H1 (cell line): ENCODE results near the gene ITPR1. TPM values are rescaled to one million over a fixed set of nuclear protein-coding genes. Genes with fewer than 3 reads are reported as not detected.

Experiments used
- CTCF ChIA-PET: fragments of 300-600 bp; sonication (Branson Sonifier 250); formaldehyde crosslinking; loops from one replicate; lab custom pipeline; 2021; ENCODE audit not compliant: partially characterized antibody; lab: Charles Lee
- POLR2A ChIA-PET: fragments of 300-600 bp; sonication (Branson Sonifier 250); formaldehyde crosslinking; loops from one replicate; lab custom pipeline; 2021; ENCODE audit warnings: inconsistent platforms; ENCODE audit not compliant: partially characterized antibody; lab: Charles Lee
- DNase-seq, 2 experiments: peaks; one replicate each; pipeline versions ENCODE4 v3.0.0 to v3.0.0-alpha.2; 2010 to 2022; ENCODE audit warnings: low spot score in 2 of 2, low read depth in 1 of 2, mixed read lengths in 1 of 2
- FAIRE-seq: peaks from 2 replicates; lab custom pipeline; 2011; peaks lifted over from hg19 to GRCh38; lab: Jason Lieb, UNC
- H2AFZ ChIP-seq: 2 replicates; pipeline ENCODE4 v1.8.1; 2012; ENCODE audit warnings: low read length, inconsistent platforms
- H2AK5ac ChIP-seq: 2 replicates; pipeline ENCODE4 v1.6.1; 2013; ENCODE audit warnings: low read depth, low read length
- H2BK120ac ChIP-seq: replicated peaks from 2 replicates; pipeline ENCODE3; 2013; ENCODE audit warnings: low read depth, low read length, inconsistent platforms
- H2BK12ac ChIP-seq: 2 replicates; pipeline ENCODE4 v1.6.1; 2013; ENCODE audit warnings: low read depth, low read length
- H2BK15ac ChIP-seq: 2 replicates; pipeline ENCODE4 v1.6.1; 2013; ENCODE audit warnings: low read length
- H2BK20ac ChIP-seq: 2 replicates; pipeline ENCODE4 v1.6.1; 2013; ENCODE audit warnings: low read length
- H2BK5ac ChIP-seq: 2 replicates; pipeline ENCODE4 v1.6.1; 2013; ENCODE audit warnings: low read depth, low read length
- H3K14ac ChIP-seq: 2 replicates; pipeline ENCODE4 v1.6.1; 2013; ENCODE audit warnings: inconsistent platforms; ENCODE audit not compliant: insufficient read length
- H3K18ac ChIP-seq: 2 replicates; pipeline ENCODE4 v1.6.1; 2013; ENCODE audit warnings: low read length; ENCODE audit errors: extremely low read depth
- H3K23ac ChIP-seq: 2 replicates; pipeline ENCODE4 v1.6.1; 2013; ENCODE audit warnings: inconsistent platforms; ENCODE audit not compliant: insufficient read length
- H3K23me2 ChIP-seq: 2 replicates; pipeline ENCODE4 v1.6.1; 2013; ENCODE audit warnings: low read depth, low read length
- H3K27ac ChIP-seq: 2 replicates; pipeline ENCODE4 v1.6.1; 2011; ENCODE audit warnings: low read depth, low read length, inconsistent platforms
- H3K27me3 ChIP-seq, 4 experiments: replicated peaks in 1 of 4; 1 replicate in 1 of 4; 2 replicates in 3 of 4; pipeline versions ENCODE4 v1.6.1 to v1.8.1; 2011 to 2013; ENCODE audit warnings: low read length in 3 of 4, mild to moderate bottlenecking in 3 of 4, inconsistent platforms in 2 of 4, mixed read lengths in 2 of 4, moderate library complexity in 1 of 4; ENCODE audit not compliant: control insufficient read depth in 3 of 4, insufficient read depth in 3 of 4; ENCODE audit errors: extremely low read depth in 1 of 4
- H3K36me3 ChIP-seq, 4 experiments: 2 replicates each; pipeline versions ENCODE4 v1.6.1 to v1.8.1; 2011 to 2013; ENCODE audit warnings: mild to moderate bottlenecking in 4 of 4, low read length in 3 of 4, moderate library complexity in 2 of 4, control low read depth in 1 of 4, inconsistent platforms in 1 of 4; ENCODE audit not compliant: insufficient read depth in 4 of 4, control insufficient read depth in 2 of 4
- H3K4ac ChIP-seq: replicated peaks from 2 replicates; pipeline ENCODE3; 2013; ENCODE audit warnings: low read length, low read depth, mixed read lengths, inconsistent platforms; ENCODE audit not compliant: insufficient read length
- H3K4me1 ChIP-seq, 4 experiments: replicated peaks in 1 of 4; 1 replicate in 1 of 4; 2 replicates in 3 of 4; pipeline versions ENCODE4 v1.6.1 to v1.8.1; 2011 to 2013; ENCODE audit warnings: low read length in 3 of 4, inconsistent platforms in 2 of 4, mixed read lengths in 1 of 4; ENCODE audit not compliant: insufficient read depth in 4 of 4, control insufficient read depth in 3 of 4
- H3K4me2 ChIP-seq, 2 experiments: 2 replicates each; pipeline versions ENCODE4 v1.6.1 to v1.8.1; 2011 to 2013; ENCODE audit warnings: low read depth in 2 of 2, low read length in 2 of 2, control low read depth in 1 of 2, inconsistent platforms in 1 of 2, mild to moderate bottlenecking in 1 of 2; ENCODE audit not compliant: insufficient read depth in 1 of 2
- H3K4me3 ChIP-seq, 4 experiments: fragments of 200-600, 300-600 bp in 1 of 4; sonication (generic), shearing (Covaris generic), sonication (Bioruptor Twin) in 1 of 4; 2 replicates each; pipeline versions ENCODE4 v1.5.1 to v1.8.1; 2011 to 2016; ENCODE audit warnings: low read length in 4 of 4, low read depth in 3 of 4, control low read depth in 2 of 4, inconsistent platforms in 2 of 4, mild to moderate bottlenecking in 2 of 4, mixed read lengths in 1 of 4, moderate library complexity in 1 of 4; ENCODE audit not compliant: insufficient read depth in 2 of 4; ENCODE audit errors: extremely low read depth in 1 of 4
- H3K56ac ChIP-seq: replicated peaks from 2 replicates; pipeline ENCODE3; 2013; ENCODE audit warnings: low read depth, mild to moderate bottlenecking, mixed read lengths, low read length, inconsistent platforms; ENCODE audit not compliant: insufficient read length
- H3K79me1 ChIP-seq: 2 replicates; pipeline ENCODE4 v1.6.1; 2013; ENCODE audit warnings: low read depth, low read length, control low read depth
- H3K79me2 ChIP-seq, 2 experiments: 2 replicates each; pipeline versions ENCODE4 v1.6.1 to v1.8.1; 2012 to 2013; ENCODE audit warnings: low read length in 2 of 2, mild to moderate bottlenecking in 2 of 2, inconsistent platforms in 1 of 2; ENCODE audit not compliant: insufficient read depth in 2 of 2, control insufficient read depth in 1 of 2
- H3K9ac ChIP-seq, 4 experiments: replicated peaks in 1 of 4; 1 replicate in 1 of 4; 2 replicates in 3 of 4; pipeline versions ENCODE4 v1.6.1 to v1.8.1; 2011 to 2013; ENCODE audit warnings: low read depth in 3 of 4, low read length in 3 of 4, control low read depth in 2 of 4, mild to moderate bottlenecking in 2 of 4, moderate library complexity in 2 of 4, inconsistent platforms in 1 of 4; ENCODE audit errors: extremely low read depth in 1 of 4
- H3K9me3 ChIP-seq, 2 experiments: 2 replicates each; pipeline versions ENCODE4 v1.6.1 to v1.8.1; 2012 to 2013; ENCODE audit warnings: mild to moderate bottlenecking in 2 of 2, moderate library complexity in 2 of 2, control low read depth in 1 of 2, inconsistent platforms in 1 of 2, low read depth in 1 of 2, low read length in 1 of 2, mixed read lengths in 1 of 2; ENCODE audit not compliant: insufficient read depth in 2 of 2
- H4K20me1 ChIP-seq, 2 experiments: replicated peaks in 1 of 2; 2 replicates each; pipeline versions ENCODE3 to v1.8.1; 2011 to 2013; ENCODE audit warnings: inconsistent platforms in 2 of 2, low read length in 2 of 2, mild to moderate bottlenecking in 1 of 2; ENCODE audit not compliant: insufficient read depth in 2 of 2, control insufficient read depth in 1 of 2
- H4K5ac ChIP-seq: 2 replicates; pipeline ENCODE4 v1.6.1; 2013; ENCODE audit warnings: low read length, low read depth, mixed read lengths, inconsistent platforms; ENCODE audit not compliant: insufficient read length
- H4K8ac ChIP-seq: 2 replicates; pipeline ENCODE4 v1.8.0; 2013; ENCODE audit warnings: mild to moderate bottlenecking, moderate library complexity, low read length, inconsistent platforms; ENCODE audit not compliant: insufficient read depth; ENCODE audit errors: extremely low read depth
- H4K91ac ChIP-seq: replicated peaks from 2 replicates; pipeline ENCODE3; 2013; ENCODE audit warnings: low read length, mixed read lengths, inconsistent platforms; ENCODE audit not compliant: insufficient read length
- CHD2 ChIP-seq: IDR thresholded peaks from 2 replicates; pipeline ENCODE4 v1.6.1; 2012; ENCODE audit warnings: low read length, improper control_type of control experiment
- EGR1 ChIP-seq: IDR thresholded peaks from 2 replicates; pipeline ENCODE4 v1.6.1; 2011; ENCODE audit warnings: low read depth, low read length, borderline replicate concordance
- GABPA ChIP-seq: IDR thresholded peaks from 2 replicates; pipeline ENCODE4 v1.6.1; 2011; ENCODE audit warnings: mild to moderate bottlenecking, low read length, moderate library complexity, borderline replicate concordance; ENCODE audit not compliant: insufficient read depth
- JUN ChIP-seq: IDR thresholded peaks from 2 replicates; pipeline ENCODE4 v1.6.1; 2011; ENCODE audit warnings: low read depth, mild to moderate bottlenecking, improper control_type of control experiment, low read length
- POU5F1 ChIP-seq: IDR thresholded peaks from 2 replicates; pipeline ENCODE4 v1.6.1; 2011; ENCODE audit warnings: low read depth, mild to moderate bottlenecking, low read length, moderate library complexity
- RAD21 ChIP-seq, 2 experiments: IDR thresholded peaks in 1 of 2; conservative IDR thresholded peaks in 1 of 2; 2 replicates each; pipeline ENCODE4 v1.6.1; 2011; ENCODE audit warnings: low read depth in 2 of 2, low read length in 2 of 2, improper control_type of control experiment in 1 of 2, inconsistent platforms in 1 of 2, mild to moderate bottlenecking in 1 of 2, moderate library complexity in 1 of 2
- SIRT6 ChIP-seq: IDR thresholded peaks from one replicate; pipeline ENCODE4 v1.7.1; 2012; ENCODE audit warnings: low read length, inconsistent platforms
- SRF ChIP-seq: IDR thresholded peaks from 2 replicates; pipeline ENCODE4 v1.6.1; 2011; ENCODE audit warnings: mild to moderate bottlenecking, low read depth, low read length, moderate library complexity
- WGBS, 2 experiments: shearing (Covaris generic) in 1 of 2; methylation state at CpG; one replicate each; pipeline versions ENCODE4 v1.1.6 to v1.1.7; 2013 to 2015; ENCODE audit warnings: low lambda C conversion rate in 2 of 2, mixed read lengths in 2 of 2, inconsistent platforms in 1 of 2, low coverage in 1 of 2, missing lambda C conversion rate in 1 of 2; ENCODE audit not compliant: insufficient replicate concordance in 2 of 2, insufficient coverage in 1 of 2, insufficient read length in 1 of 2; ENCODE audit errors: extremely low coverage in 1 of 2, missing lambda C conversion rate in 1 of 2; 5-methylcytosine and 5-hydroxymethylcytosine counted together
- polyA plus RNA-seq, 7 experiments: library from polyadenylated mRNA; depleted of rRNA in 3 of 7; stranded (reverse) in 5 of 7; unstranded in 2 of 7; fragments of >200 nt in 5 of 7; fragments of 200-250 nt in 2 of 7; gene quantifications; 1 replicate in 5 of 7; 2 replicates in 1 of 7; 4 replicates in 1 of 7; pipeline versions ENCODE4 v1.2.1 to v1.2.3, GENCODE V29; 2011 to 2013; ENCODE audit warnings: missing spikeins in 2 of 7, mixed read lengths in 2 of 7
- total RNA-seq: library from RNA; stranded (reverse); fragmentation: NEBNext Ultra II Directional; extraction: Animal tissue kit (Norgen Biotek cat#: 25700); gene quantifications from 2 replicates; pipeline ENCODE4 v1.2.1, GENCODE V29; 2021

Gene ITPR1
- total and polyA plus RNA-seq, 2 of the 8 experiments (the other 6 are each of a cell fraction or from before 2014, with no cell fraction given), result 2.5 to 16.3 TPM

- POLR2A ChIA-PET, result interaction anchor here (1.3 kb wide), 1 partner anchor 14 kb away, joined by 6 read pairs; no protein-coding TSS in a partner anchor
Observed at GRCh38 chr3:4686619-4687018, 193.5 kb downstream of the ITPR1 start.

More at GRCh38 chr3:4686619-4687018, 193.5 kb downstream of the ITPR1 start:
- Histone ChIP-seq H2BK12ac (no peak overlapping the region), H3K79me1 (no peaks in the 10 kb centered on the region), H3K18ac (no peak overlapping the region), H3K9ac (no peak overlapping the region), H4K5ac (no peak overlapping the region), H3K4ac (no peak overlapping the region), H4K91ac (no peak overlapping the region), H3K4me2 (no peak overlapping the region), H3K14ac (no peak overlapping the region), H3K56ac (no peak overlapping the region), H4K20me1 (no peaks in the 10 kb centered on the region), H2AK5ac (no peak overlapping the region), H2AFZ (no peak overlapping the region), H3K4me3 (no peak overlapping the region), H3K79me2 (no peaks in the 10 kb centered on the region), H2BK120ac (no peak overlapping the region), H3K27ac (no peak overlapping the region), H2BK5ac (no peak overlapping the region), H4K8ac (no peak overlapping the region), H3K4me1 (no peaks in the 10 kb centered on the region), H2BK20ac (no peak overlapping the region), H3K36me3 (no peaks in the 10 kb centered on the region; a peak in 1 of 8 replicates), H3K23me2 (no peaks in the 10 kb centered on the region), H3K23ac (no peak overlapping the region), H3K27me3 (no peaks in the 10 kb centered on the region; a peak in 1 of 7 replicates), H3K9me3 (no peaks in the 10 kb centered on the region), H2BK15ac (no peak overlapping the region)
- CTCF ChIA-PET, result interaction anchor here (0.7 to 6.0 kb wide), 6 partner anchors 9 to 290 kb away, joined by 3 to 44 read pairs (median 5); no protein-coding TSS in a partner anchor
- 84% methylated on average over 4 of the region's 4 CpGs; no CpG with 5 or more reads in 1 of the 2 experiments for WGBS, 2 experiments
- TF ChIP-seq CHD2, result no peak
- no peak for TF ChIP-seq GABPA
- TF ChIP-seq RAD21 (IDR thresholded peaks at IDR 0.05 in 1 of 2, conservative IDR thresholded peaks at IDR 0.05 in 1 of 2; ENCODE audit: low read depth in 2 of 2, low read length in 2 of 2), result no peak
- TF ChIP-seq SIRT6, result no peak
- TF ChIP-seq POU5F1, result no peak
- no peak for TF ChIP-seq EGR1
- no peak for TF ChIP-seq JUN
- TF ChIP-seq SRF, result no peak
- FAIRE-seq (no peak), DNase-seq (no peak)
